ENCODE data around the gene UBE2G2.

UBE2G2 gene

DNA sequence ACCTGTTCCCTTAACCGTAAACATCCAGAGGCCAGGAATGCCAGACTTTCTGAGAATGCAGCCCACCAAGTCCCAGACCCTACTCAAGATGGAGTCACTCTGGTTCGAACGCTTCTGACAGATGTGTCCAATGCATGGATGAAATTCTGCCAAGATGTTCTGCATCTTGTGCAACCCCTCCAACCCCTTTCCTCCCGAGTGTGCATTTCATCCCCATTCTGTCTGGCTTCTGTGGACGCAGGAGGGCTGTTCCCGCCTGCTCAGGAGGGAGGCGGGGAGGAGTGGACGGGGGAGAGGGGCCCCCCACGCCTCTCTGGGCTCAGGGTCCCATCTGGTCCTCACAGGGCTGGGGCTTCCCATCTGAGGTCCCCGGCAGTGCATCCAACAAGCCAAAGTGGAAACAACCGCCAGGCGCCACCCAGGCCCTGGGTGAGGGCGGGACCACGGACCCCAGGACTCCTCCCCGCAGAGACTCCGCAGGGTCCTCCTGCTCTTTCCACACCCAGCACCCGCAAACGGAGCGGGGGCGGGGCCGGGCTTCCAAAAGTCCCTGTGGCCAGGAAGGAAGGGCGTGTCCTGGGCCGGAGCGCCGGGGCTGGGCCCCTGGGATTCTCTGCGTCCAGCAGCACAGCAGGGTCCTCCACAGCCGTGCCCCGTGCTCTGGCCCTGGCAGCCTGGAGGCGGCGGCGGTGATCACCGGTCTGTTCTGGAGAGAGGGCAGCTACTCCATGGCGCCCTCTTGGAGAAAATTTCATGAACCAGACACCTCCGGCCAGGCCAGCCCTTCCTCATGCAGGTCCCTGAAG lies 44.0 kb upstream of the UBE2G2 start:
- H3K4me1 ChIP-seq (ENCODE audit: control insufficient read depth, insufficient read depth, low read length), result peaks cover 20% of the 10 kb centered on the region
- peak overlapping the region; percentile 13 for H3K4me3 ChIP-seq (ENCODE audit: insufficient read depth, low read depth, low read length)
- H3K36me3 ChIP-seq (ENCODE audit: control insufficient read depth, insufficient read depth, low read length), result peaks cover 20% of the 10 kb centered on the region
- H3K9me3 ChIP-seq (ENCODE audit: control insufficient read depth, low read length), result no peaks in the 10 kb centered on the region
- no peak overlapping the region for H3K27ac ChIP-seq (ENCODE audit: insufficient read depth, low read depth, low read length, poor library complexity, severe bottlenecking)
- no peaks in the 10 kb centered on the region for H3K27me3 ChIP-seq (ENCODE audit: control insufficient read depth, insufficient read depth, low read length, poor library complexity, severe bottlenecking)
- WGBS, 2 experiments, result 29 to 31% methylated on average over 34 of the region's 34 CpGs

DNA sequence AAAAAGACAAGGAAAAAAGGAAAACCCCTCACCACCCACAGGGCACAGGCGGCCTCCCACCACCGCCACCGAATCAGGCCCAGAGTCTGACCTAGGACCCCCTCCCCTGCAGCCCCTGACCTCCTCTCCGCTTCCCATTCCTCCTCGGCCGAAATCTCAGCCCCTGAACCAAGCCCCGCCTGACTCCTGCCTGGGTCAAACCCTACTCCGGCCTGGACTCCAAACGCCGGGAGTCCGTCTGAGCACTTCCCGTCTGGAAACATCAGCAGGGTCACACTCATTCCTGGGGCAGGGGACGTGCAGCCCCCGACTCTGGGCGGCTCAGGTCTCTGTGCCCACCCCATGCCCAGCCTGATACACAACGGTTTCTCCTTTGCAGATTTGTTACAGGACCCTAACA lies 42.6 kb upstream of the UBE2G2 start:
- Histone ChIP-seq H3K4me1 (ENCODE audit: control insufficient read depth, insufficient read depth, low read length) (peaks cover 20% of the 10 kb centered on the region), H3K9me3 (ENCODE audit: control insufficient read depth, low read length) (no peaks in the 10 kb centered on the region), H3K4me3 (ENCODE audit: insufficient read depth, low read depth, low read length) (no peak overlapping the region), H3K27me3 (ENCODE audit: control insufficient read depth, insufficient read depth, low read length, poor library complexity, severe bottlenecking) (no peaks in the 10 kb centered on the region), H3K36me3 (ENCODE audit: control insufficient read depth, insufficient read depth, low read length) (peaks cover 7% of the 10 kb centered on the region), H3K27ac (ENCODE audit: insufficient read depth, low read depth, low read length, poor library complexity, severe bottlenecking) (no peak overlapping the region)
- 75 to 76% methylated on average over 16 of the region's 16 CpGs for WGBS, 2 experiments

DNA sequence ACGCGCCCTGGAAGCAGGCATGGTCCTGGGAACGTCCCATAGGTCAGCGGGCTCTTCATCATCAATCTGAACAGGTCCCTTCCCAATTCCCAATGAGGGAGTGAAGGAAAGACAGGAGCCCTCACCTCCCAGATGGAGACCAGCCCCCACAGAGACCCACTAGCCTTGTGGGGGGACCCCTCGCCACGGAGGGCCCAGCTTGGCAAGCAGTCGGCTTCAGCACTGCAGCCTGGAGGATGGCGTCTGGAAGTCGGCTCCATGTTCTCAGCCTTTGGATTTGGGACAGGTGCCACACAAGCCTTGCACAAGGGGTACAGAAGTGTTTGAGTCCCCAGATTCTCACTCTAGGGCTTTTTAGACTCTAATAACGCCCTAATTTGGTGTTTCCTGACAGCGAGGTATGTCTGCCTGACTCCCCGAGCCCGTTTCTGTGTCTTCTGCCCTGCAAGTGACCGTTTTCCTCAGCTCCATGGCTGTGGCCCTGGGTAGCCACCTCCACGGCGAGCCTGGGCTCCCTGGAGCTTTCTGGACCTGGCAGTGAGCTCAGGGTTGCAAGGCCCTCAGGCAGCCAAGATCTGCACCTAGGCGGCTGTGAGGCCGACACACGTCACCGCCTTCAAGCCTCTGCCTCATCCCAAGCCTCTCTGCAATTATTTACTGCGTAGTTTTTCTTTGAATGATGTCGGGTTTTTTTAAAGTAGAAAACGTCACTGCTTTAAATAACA lies 41.3 kb upstream of the UBE2G2 start:
- no peaks in the 10 kb centered on the region for H3K9me3 ChIP-seq (ENCODE audit: control insufficient read depth, low read length)
- 90 to 91% methylated on average over 23 of the region's 23 CpGs for WGBS, 2 experiments
- H3K36me3 ChIP-seq (ENCODE audit: control insufficient read depth, insufficient read depth, low read length), result no peaks in the 10 kb centered on the region
- peaks cover 20% of the 10 kb centered on the region for H3K4me1 ChIP-seq (ENCODE audit: control insufficient read depth, insufficient read depth, low read length)
- H3K27me3 ChIP-seq (ENCODE audit: control insufficient read depth, insufficient read depth, low read length, poor library complexity, severe bottlenecking), result no peaks in the 10 kb centered on the region
- no peak overlapping the region for H3K27ac ChIP-seq (ENCODE audit: insufficient read depth, low read depth, low read length, poor library complexity, severe bottlenecking)
- no peak overlapping the region for H3K4me3 ChIP-seq (ENCODE audit: insufficient read depth, low read depth, low read length)

DNA sequence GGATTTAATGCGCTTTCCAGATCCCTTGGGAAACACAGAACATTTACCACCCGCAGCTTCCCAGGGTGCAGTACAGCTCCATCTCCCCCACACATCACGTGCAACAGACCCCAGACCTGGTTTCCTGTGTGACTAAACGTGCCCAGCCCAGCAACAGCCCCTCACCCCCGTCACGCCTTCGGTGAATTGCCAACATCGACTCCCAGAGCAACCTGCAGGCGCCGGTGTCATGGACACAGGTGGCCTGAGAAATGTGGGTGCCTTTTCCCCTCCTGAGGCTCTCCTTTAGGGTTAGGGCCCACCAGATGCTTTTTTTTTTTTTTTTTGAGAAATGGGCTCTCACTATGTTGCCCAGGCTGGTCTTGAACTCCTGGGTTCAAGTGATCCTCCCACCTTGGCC lies 40.5 kb upstream of the UBE2G2 start:
- Histone ChIP-seq H3K4me1 (ENCODE audit: control insufficient read depth, insufficient read depth, low read length) (peaks cover 19% of the 10 kb centered on the region), H3K36me3 (ENCODE audit: control insufficient read depth, insufficient read depth, low read length) (no peaks in the 10 kb centered on the region), H3K27ac (ENCODE audit: insufficient read depth, low read depth, low read length, poor library complexity, severe bottlenecking) (no peak overlapping the region), H3K9me3 (ENCODE audit: control insufficient read depth, low read length) (no peaks in the 10 kb centered on the region), H3K4me3 (ENCODE audit: insufficient read depth, low read depth, low read length) (no peak overlapping the region), H3K27me3 (ENCODE audit: control insufficient read depth, insufficient read depth, low read length, poor library complexity, severe bottlenecking) (no peaks in the 10 kb centered on the region)
- 92 to 93% methylated on average over 10 of the region's 10 CpGs for WGBS, 2 experiments

DNA sequence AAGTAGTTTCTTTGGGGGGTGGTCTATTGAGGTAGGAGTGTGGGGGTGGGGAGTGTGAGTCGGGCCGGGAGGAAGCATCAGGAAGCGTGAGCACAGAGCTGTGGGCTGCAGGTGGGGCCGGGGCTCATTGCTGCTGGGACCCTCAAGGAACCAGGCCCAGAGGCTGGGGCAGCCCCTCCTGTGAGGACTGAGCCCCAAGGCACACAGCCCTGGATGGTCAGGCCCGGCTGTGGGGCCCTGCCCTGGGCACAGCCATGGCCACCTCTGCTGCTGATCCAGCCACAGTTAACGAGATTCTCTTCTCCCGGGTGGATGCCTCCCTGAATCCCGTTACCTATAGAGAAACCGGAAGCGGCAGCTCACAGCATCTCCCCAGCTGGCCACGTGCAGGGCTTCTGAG lies 39.2 kb upstream of the UBE2G2 start:
- 83 to 84% methylated on average over 11 of the region's 11 CpGs for WGBS, 2 experiments
- Histone ChIP-seq H3K4me3 (ENCODE audit: insufficient read depth, low read depth, low read length) (no peak overlapping the region), H3K27ac (ENCODE audit: insufficient read depth, low read depth, low read length, poor library complexity, severe bottlenecking) (no peak overlapping the region), H3K9me3 (ENCODE audit: control insufficient read depth, low read length) (no peaks in the 10 kb centered on the region), H3K36me3 (ENCODE audit: control insufficient read depth, insufficient read depth, low read length) (no peaks in the 10 kb centered on the region), H3K4me1 (ENCODE audit: control insufficient read depth, insufficient read depth, low read length) (peaks cover 6% of the 10 kb centered on the region), H3K27me3 (ENCODE audit: control insufficient read depth, insufficient read depth, low read length, poor library complexity, severe bottlenecking) (no peaks in the 10 kb centered on the region)

DNA sequence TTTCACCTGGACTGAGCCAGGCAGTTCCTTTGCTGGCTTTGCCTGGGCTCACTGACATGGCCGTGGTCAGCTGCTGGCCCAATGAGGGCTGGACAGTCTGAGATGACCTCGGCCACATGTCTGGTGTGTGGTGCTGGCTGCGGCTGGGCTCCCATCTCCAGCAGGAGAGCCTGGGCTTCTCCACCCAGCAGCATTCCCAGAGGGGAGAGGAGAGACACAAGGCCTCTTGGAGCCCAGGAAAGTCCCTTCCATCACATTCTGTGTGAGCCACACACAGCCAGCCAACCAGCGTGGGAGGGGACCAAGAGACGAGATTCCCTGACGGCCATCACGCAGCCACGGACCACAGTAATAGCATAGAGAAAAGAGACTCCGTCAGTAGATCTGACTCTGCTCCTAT lies 37.3 kb upstream of the UBE2G2 start:
- no peaks in the 10 kb centered on the region for H3K9me3 ChIP-seq (ENCODE audit: control insufficient read depth, low read length)
- WGBS, 2 experiments, result 92 to 94% methylated on average over 9 of the region's 9 CpGs
- H3K36me3 ChIP-seq (ENCODE audit: control insufficient read depth, insufficient read depth, low read length), result no peaks in the 10 kb centered on the region
- H3K27me3 ChIP-seq (ENCODE audit: control insufficient read depth, insufficient read depth, low read length, poor library complexity, severe bottlenecking), result no peaks in the 10 kb centered on the region
- no peaks in the 10 kb centered on the region for H3K4me1 ChIP-seq (ENCODE audit: control insufficient read depth, insufficient read depth, low read length)
- no peak overlapping the region for H3K4me3 ChIP-seq (ENCODE audit: insufficient read depth, low read depth, low read length)
- H3K27ac ChIP-seq (ENCODE audit: insufficient read depth, low read depth, low read length, poor library complexity, severe bottlenecking), result no peak overlapping the region

DNA sequence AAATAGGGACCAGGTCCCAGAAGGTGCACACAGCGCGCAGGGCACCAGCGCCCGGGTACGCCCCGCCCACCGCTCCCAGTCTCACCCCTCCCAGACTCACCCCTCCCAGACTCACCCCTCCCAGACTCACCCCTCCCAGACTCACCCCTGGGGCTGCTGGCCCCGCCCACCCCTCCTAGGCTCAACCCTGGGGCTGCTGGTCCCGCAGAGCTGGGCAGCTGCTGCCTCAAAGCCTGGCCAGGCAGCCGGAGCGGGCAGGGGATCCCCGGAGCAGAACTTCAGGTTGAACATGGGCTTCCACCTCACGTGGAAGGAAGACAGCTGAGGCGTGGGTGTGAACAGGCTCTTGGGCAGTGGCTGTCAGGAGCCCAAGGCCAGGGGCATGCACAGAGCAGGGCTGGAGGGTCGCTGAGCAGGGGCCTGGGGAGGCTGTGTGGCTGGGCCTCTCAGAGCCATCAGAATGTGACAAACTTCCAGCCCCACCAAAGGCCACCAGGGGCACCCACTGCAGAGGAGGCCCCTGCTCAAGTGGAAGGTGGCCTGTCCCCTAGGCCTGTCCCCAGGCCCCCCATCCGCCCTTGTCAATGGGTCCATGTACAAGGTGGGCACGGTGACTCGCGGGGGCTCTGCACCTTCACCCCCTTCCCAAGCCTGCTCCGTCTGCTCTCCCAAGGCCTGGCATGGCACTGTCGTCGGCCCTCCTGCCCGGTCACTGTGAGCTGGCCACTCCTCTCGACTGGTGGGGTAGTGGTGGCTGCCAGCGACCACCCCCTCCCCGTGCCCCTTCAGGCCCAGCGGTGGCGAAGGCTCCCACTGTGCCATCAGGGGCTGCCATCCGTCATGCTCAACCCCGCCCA lies 36.6 kb upstream of the UBE2G2 start:
- Histone ChIP-seq H3K27ac (ENCODE audit: insufficient read depth, low read depth, low read length, poor library complexity, severe bottlenecking) (no peak overlapping the region), H3K36me3 (ENCODE audit: control insufficient read depth, insufficient read depth, low read length) (no peaks in the 10 kb centered on the region), H3K9me3 (ENCODE audit: control insufficient read depth, low read length) (no peaks in the 10 kb centered on the region), H3K4me3 (ENCODE audit: insufficient read depth, low read depth, low read length) (no peak overlapping the region), H3K4me1 (ENCODE audit: control insufficient read depth, insufficient read depth, low read length) (no peaks in the 10 kb centered on the region), H3K27me3 (ENCODE audit: control insufficient read depth, insufficient read depth, low read length, poor library complexity, severe bottlenecking) (no peaks in the 10 kb centered on the region)
- 87% methylated on average over 30 of the region's 30 CpGs for WGBS, 2 experiments

DNA sequence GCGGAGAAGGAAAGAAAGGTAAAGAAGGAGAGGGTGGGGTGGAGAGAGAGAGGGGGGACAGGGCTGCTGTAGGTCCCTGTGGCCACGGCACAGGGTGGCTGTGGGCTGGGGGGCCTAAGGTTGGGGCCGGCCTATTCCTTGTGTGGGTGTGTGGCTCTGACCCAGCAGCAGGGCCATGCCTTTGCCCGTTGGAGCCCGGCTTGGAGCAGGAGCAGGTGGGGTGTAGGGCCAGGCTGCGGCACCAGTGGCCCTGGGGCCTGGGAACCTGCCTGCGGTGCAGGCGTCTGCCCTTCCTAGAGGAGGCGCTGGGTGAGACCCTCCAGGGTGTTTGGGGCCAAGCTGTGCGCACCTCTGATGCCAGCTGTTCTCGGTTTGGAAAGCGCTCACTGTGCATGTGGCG lies 35.9 kb upstream of the UBE2G2 start:
- H3K4me1 ChIP-seq (ENCODE audit: control insufficient read depth, insufficient read depth, low read length), result no peaks in the 10 kb centered on the region
- no peaks in the 10 kb centered on the region for H3K36me3 ChIP-seq (ENCODE audit: control insufficient read depth, insufficient read depth, low read length)
- no peaks in the 10 kb centered on the region for H3K27me3 ChIP-seq (ENCODE audit: control insufficient read depth, insufficient read depth, low read length, poor library complexity, severe bottlenecking)
- no peak overlapping the region for H3K27ac ChIP-seq (ENCODE audit: insufficient read depth, low read depth, low read length, poor library complexity, severe bottlenecking)
- 94 to 95% methylated on average over 13 of the region's 13 CpGs for WGBS, 2 experiments
- H3K4me3 ChIP-seq (ENCODE audit: insufficient read depth, low read depth, low read length), result no peak overlapping the region
- no peaks in the 10 kb centered on the region for H3K9me3 ChIP-seq (ENCODE audit: control insufficient read depth, low read length)

DNA sequence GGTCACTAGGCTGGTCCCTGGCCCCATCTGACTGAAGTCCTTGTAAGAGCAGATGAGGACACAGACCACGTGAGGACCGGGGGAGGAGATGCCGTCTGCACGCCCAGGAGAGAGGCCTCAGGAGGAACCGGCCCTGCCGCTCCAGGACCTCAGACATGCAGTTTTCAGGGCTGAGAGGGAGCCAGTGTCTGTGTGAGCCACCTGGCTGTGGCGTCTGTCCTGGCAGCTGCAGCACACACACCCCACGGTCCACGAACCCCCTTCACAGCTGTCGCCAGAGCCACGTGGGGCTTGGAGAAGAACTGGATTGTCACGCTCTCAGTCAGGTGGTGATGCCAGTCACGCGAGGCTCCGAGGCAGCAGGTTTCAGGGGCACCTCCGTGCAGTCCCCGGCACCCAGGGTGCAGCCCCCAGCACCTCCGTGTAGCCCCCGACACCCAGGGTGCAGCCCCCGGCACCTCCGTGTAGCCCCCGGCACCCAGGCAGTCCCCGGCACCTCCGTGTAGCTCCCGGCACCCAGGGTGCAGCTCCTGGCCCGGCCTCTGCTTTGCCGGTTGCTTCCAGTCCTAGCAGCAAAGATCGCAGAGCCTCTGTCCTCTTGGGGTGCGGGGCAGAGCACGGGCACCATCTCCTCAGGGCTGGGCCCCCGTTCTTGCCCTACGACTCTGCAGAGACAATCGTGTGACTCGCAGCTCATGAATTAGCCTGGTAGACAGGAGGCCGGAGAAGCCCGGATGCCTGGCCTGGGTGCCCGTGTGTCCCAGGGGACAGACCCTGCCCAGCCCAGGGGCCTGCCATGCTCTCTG lies 35.2 kb upstream of the UBE2G2 start:
- no peaks in the 10 kb centered on the region for H3K27me3 ChIP-seq (ENCODE audit: control insufficient read depth, insufficient read depth, low read length, poor library complexity, severe bottlenecking)
- H3K36me3 ChIP-seq (ENCODE audit: control insufficient read depth, insufficient read depth, low read length), result no peaks in the 10 kb centered on the region
- no peaks in the 10 kb centered on the region for H3K4me1 ChIP-seq (ENCODE audit: control insufficient read depth, insufficient read depth, low read length)
- WGBS, 2 experiments, result 88 to 90% methylated on average over 37 of the region's 37 CpGs
- no peaks in the 10 kb centered on the region for H3K9me3 ChIP-seq (ENCODE audit: control insufficient read depth, low read length)
- no peak overlapping the region for H3K4me3 ChIP-seq (ENCODE audit: insufficient read depth, low read depth, low read length)
- no peak overlapping the region for H3K27ac ChIP-seq (ENCODE audit: insufficient read depth, low read depth, low read length, poor library complexity, severe bottlenecking)
